ENCODE measurements around the gene SYTL1.
A peak's percentile ranks its signal among the peaks of the same experiment; 100 is the strongest.

SYTL1 gene

GRCh38 chr1:27348861-27349783 lies 7.3 kb downstream of the SYTL1 start:
- peak; percentile 51 to 67 for DNase-seq

DNA sequence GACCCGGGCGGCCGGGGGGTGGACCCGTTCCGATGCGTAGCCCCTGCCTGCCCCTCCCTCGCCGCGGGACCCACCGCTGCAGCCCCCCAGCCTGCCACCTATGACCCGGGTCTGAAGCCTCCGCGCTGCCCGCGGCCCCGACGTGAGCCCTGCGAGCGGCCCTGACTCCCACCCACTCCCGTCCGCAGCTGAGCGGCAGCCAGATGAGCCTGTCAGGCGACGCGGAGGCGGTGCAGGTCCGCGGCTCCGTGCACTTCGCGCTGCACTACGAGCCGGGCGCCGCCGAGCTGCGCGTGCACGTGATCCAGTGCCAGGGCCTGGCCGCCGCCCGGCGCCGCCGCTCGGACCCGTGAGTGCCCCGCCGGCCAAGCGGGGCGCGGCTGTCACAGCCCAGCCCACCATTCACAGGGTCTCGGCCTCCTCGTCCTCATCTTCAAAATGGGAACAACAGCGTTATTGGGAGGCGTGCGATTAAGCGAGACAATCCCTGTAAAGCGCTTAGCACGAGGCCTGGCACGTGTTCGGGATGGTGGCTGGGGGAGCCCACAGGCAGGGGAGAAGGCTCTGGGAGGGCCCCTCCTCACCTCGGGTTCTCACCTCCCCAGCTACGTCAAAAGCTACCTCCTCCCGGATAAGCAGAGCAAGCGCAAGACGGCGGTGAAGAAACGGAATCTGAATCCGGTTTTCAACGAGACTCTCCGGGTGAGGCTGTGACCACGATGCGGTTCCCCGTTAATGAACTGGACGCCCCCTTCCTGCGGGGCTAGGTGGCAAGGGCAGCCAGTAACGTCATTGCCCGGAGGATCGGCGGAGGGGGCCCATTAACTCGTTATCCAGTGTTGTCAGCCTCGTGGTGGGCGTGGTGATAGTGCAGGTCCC lies 8.2 kb downstream of the SYTL1 start:
- peak; percentile 55 to 74 for DNase-seq

DNA sequence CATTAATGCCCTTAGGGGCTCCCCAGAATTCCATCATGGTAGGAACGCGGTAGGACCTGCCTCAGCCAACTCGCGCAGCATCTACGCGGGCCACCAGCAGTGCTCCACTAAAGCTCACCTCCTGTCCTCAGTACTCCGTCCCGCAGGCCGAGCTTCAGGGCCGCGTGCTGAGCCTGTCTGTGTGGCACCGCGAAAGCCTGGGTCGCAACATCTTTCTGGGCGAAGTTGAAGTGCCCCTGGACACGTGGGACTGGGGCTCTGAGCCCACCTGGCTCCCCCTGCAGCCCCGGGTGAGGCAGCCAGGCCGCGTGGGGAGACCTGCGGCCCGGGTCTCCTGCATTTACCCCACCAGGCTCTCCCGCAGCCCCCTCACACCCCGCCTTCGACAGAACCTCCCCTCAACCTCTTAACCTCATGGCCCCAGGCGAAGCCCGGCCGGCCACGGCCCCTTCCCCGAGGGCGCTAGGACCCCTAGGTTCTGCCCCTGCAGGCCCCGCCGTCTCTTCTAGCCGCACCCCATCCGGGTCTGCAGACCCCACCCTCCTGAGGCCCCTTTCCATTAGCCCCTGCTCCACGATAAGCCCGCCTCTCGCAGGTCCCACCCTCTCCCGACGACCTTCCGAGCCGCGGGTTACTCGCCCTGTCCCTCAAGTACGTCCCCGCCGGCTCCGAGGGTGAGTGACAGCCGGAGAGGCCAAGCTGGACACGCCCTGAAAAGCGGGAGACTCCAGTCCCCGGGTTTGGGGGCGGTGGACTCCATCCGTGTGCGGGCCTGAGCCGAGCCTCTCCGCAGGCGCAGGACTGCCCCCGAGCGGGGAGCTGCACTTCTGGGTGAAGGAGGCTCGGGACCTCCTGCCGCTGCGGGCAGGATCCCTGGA lies 9.1 kb downstream of the SYTL1 start:
- DNase-seq: no peak

DNA sequence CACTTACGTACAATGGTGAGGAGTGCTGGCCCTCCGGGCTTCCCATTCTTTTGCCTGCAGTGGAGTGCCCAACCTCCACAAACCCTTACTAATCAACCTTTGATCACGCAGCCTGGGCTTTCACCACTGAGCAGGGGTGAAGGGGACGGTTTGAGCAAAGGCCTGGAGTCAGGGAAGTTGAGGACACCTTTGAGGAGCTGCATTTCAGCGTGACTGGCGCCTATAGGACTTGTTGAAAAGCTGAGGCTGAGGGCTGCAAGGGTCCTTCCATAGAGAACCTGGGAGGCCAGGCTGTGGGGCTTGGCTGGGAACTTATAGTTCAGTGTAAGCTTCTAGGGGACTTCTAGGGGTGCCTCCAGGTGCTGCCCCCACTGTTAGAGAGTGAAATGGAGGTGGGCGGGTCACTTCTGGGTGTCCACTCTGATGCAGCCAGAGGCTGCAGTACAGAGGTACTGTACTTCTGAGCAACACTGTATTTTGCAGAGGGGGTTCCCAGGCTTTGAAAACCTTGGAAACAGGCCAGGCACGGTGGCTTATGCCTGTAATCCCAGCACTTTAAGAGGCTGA lies 9.8 kb downstream of the SYTL1 start:
- no peak for DNase-seq

GRCh38 chr1:27353166-27353565 lies 11.3 kb downstream of the SYTL1 start:
- no peak for DNase-seq

DNA sequence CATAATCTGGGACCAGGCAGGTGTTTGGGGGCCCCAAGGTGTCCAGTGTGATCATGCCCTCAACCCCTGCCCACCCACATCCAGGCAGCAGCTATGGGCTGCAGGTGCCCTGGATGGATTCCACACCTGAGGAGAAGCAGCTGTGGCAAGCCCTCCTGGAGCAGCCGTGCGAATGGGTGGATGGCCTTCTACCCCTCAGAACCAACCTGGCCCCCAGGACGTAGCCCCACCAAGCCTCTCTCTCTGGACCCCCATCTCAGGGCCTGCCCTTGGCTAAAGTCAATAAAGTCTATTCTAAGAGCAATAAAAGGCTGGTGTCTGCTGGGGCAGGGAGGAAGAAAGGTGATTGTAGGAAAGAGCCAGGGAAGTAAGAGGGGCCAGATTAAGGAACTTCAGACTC lies 11.8 kb downstream of the SYTL1 start:
- no peak for DNase-seq

DNA sequence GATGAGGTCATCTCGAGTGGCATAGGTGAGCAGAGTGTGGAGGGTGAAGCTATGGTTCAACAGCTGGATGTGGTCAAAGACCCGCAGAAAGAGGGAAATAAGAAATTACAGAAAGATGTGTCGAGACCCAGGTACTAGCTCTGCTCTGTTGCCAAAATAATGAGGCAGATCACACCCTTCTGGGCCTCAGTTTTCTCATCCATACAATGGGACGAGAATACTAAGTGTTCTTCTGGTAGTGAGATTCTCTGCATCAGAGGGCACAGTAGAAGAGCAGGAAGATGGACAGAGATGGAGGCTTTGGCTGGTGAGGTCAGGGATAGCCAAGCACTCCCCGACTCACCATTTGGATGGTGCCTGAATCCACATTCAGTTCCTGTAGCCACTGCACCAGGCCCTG lies 13.9 kb downstream of the SYTL1 start:
- DNase-seq: no peak

DNA sequence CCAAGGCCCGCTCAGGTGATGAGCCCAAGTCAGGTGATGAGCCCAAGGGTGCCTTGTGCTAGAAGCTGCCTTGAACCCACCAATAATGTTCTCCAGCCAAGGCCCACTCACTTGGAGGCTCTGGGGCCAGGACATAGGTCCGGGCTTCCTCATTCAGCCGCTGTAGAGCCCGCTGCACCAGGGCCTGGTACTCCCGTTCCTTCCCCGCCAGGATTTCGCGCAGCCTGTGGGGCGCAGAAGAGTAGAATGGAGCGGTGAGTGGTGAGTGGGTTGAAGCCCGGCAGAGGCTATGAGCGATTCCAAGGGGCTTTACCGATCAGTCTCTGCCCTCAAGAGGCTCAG lies 14.4 kb downstream of the SYTL1 start:
- DNase-seq: no peak

DNA sequence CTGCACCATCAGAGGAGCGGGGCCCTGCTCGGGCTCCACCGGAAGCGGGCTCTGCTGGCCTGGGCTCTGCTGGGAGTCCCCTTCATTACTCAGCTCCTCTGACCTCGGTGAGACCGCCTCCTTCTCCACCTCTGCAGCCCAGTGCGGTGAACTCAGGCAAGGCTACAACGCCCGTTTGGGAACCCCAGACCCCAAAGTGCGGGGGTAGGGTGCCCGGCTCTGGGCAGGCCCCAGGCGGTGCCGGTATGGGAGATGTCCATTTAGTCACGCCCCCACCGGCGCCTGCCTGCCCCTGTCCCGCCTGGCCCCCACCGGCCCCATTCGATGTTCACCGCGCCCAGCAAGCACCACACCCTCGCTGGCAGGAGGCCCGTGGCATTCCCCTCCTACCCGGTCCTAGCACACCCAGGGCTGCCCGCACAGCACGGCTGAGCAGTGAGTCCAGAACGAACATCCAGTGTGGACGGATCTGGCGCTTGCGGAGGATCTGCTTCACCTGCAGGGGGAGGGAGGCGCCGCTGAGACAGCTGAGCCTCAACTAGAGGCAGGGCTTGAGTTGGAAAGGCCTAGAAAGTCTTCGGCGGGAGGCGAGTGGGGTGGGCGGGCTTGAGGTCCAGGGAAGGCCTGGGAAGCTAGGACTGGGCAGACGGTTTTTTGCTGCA lies 14.9 kb downstream of the SYTL1 start:
- DNase-seq: no peak

DNA sequence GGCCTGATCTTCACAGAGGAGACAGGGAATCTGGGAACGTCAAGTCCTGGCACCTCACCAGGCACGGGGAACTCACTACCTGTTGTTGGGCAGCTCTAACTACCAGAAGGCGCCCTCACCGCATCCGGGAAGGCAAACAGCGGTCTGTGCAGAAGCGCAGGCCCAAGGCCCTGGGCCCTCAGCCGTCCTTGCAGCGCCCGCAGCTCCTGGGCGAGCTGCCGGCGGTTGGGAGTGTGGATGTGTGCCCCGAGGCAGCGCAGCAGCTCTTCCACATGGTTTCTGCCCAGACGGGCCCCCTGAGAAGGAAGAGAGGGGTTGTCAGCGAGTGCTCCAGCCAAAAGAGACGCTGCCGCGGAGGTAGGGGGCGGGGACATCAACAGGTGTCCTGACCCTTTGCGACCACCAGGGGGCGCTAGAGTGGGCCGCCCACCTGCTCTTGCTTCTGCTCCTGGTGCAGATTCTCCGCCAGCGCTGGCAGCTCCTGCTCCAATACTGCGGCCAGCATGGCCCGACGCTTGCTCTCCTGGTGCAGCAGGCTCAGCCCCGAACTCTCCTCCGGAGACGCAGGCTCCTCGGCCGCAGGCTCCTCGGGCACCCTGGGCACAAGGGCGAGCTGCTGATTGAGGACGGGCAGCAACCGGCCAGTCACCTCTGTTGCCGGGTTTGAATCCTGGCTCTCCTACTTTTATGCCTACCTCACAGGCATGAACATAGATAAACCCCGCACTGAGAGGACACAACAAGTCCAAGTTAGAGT lies 15.6 kb downstream of the SYTL1 start:
- DNase-seq: no peak

GRCh38 chr1:27358038-27358927 lies 16.5 kb downstream of the SYTL1 start:
- DNase-seq: no peak

DNA sequence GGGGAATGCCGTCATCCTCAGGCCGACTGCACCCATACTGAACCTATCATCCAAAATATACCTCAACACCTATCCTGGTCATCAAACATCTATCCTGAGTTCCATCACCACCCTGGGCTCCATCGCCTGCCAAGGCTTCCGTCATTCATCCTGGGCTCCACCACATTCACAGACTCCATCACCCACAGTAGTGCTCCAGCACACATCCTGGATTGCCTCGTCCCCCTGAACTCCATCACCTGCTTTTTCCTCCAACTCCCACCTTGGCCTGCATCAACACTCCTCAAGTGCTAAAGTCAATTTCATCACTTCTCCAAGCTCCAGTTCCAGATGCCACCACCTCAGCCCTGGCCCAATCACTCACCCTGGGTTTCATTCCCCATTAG lies 17.1 kb downstream of the SYTL1 start:
- DNase-seq: no peak

- no peak for DNase-seq
Observed at GRCh38 chr1:27359822-27360158, 18.0 kb downstream of the SYTL1 start.

GRCh38 chr1:27360159-27361043 lies 18.6 kb downstream of the SYTL1 start:
- DNase-seq: no peak

DNA sequence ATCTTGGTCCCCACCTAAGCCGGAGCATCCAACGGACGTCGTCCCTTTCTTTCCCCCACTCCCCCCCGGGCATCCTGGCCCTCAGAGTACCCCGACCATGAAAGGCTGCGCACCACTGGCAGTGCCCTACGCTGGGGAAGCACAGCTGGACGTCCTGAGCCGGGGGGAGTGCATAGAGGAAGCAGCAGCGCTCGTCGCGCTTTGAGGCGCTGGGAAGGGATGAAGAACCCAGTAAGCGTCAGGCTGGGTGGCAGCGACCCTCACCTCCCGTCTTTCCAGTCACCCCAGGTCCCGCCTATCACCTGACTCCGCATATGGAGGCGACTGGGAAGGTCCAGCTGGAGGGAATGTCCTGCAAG lies 19.2 kb downstream of the SYTL1 start:
- no peak for DNase-seq

DNA sequence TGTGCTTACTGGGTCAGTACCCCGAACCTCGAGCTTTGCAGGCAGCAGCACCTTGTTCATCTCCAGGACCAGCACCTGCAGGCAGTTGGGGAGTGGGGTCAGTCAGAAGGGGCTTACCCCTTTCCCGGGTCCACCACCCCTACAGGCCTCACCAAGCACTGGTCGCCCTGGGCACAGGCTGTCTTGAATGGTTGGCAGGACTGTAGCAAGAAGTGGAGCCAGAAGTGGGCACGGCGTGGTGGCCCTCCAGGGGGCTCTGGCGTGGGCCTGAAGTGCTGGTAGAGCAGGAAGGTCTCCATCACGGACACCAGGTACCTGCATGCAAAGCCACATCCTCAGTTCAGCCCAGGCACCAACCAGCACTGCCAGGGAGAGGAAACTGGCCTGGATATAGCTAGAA lies 19.7 kb downstream of the SYTL1 start:
- DNase-seq: no peak

- DNase-seq: no peak
Observed at GRCh38 chr1:27363766-27364695, 22.2 kb downstream of the SYTL1 start.

- no peak for DNase-seq
Observed at GRCh38 chr1:27364696-27365371, 23.0 kb downstream of the SYTL1 start.

Data from NCI-H2081 (cell line).